ENCODE measurements around the gene CBLB. TPM values are rescaled to one million over a fixed set of nuclear protein-coding genes. Genes with fewer than 3 reads are reported as not detected.

The CBLB gene
- polyA plus RNA-seq, 2 of the 4 experiments (the other 2 are of a cell fraction): 6.8 to 16.2 TPM

GRCh38 chr3:105791919-105792786 lies 76.7 kb downstream of the CBLB start:
- H3K9me3 ChIP-seq: peaks cover 4% of the 10 kb centered on the region; the same call in 1 of the 3 replicates
- ATAC-seq (peak; percentile 95 to 97), DNase-seq (ENCODE audit: low read depth in 1 of 2, low spot score in 1 of 2) (peak; percentile 35 to 90), FAIRE-seq (no peak)
- 21% methylated on average over 6 of the region's 6 CpGs for WGBS (ENCODE audit: missing lambda C conversion rate)
- H3K4me2 ChIP-seq: peak overlapping the region; percentile 60
- H3K4me1 ChIP-seq: peaks cover 38% of the 10 kb centered on the region
- H3K27ac ChIP-seq: peak overlapping the region; percentile 76 to 78
- ChIA-PET CTCF (no interaction called here), POLR2A (no interaction called here)
- H3K4me3 ChIP-seq: no peak overlapping the region
- TF ChIP-seq PHF8 (IDR thresholded peaks at IDR 0.05; ENCODE audit: borderline replicate concordance, low read depth) (no peak), MAX (IDR thresholded peaks at IDR 0.05) (peak; percentile 63), RAD21 (conservative IDR thresholded peaks at IDR 0.05 in 1 of 2, IDR thresholded peaks at IDR 0.05 in 1 of 2) (peak in 1 of 2 experiments; percentile 33; a peak in 2 of 5 replicates), ESRRA (IDR thresholded peaks at IDR 0.05; ENCODE audit: borderline replicate concordance, low read length) (peak; percentile 75; the same call in 1 of the 2 replicates), HEYL (CRISPR knock-in tag; IDR thresholded peaks at IDR 0.05) (no peak), TP53 (CRISPR knock-in tag; IDR thresholded peaks at IDR 0.05) (no peak), MAFK (IDR thresholded peaks at IDR 0.05; ENCODE audit: partially characterized antibody) (peak; percentile 93), POLR2A (IDR thresholded peaks at IDR 0.05; ENCODE audit: low read length) (no peak), SMC3 (IDR thresholded peaks at IDR 0.05) (peak; percentile 21; the same call in 2 of the 3 replicates), EP300 (IDR thresholded peaks at IDR 0.05) (peak; percentile 52 to 72; a peak in 3 of 5 replicates), GATA3 (IDR thresholded peaks at IDR 0.05; ENCODE audit: borderline replicate concordance) (peak; percentile 82), BCL3 (IDR thresholded peaks at IDR 0.05) (no peak), RARB (CRISPR knock-in tag; IDR thresholded peaks at IDR 0.05) (peak; percentile 93), KDM1A (IDR thresholded peaks at IDR 0.05; ENCODE audit: low read depth) (no peak), JUN (IDR thresholded peaks at IDR 0.05) (peak in 1 of 2 experiments; percentile 65; a peak in 3 of 5 replicates), FOSL2 (IDR thresholded peaks at IDR 0.05) (0 out of 2 replicates have a peak, but pooled peaks have one; percentile 1), FOSL2 (CRISPR knock-in tag; IDR thresholded peaks at IDR 0.05) (peak; percentile 56), USF2 (IDR thresholded peaks at IDR 0.05) (no peak), CEBPB (IDR thresholded peaks at IDR 0.05) (peak; percentile 85 to 95), JUNB (IDR thresholded peaks at IDR 0.05) (peak; percentile 66)

GRCh38 chr3:105791131-105791530 lies 77.7 kb downstream of the CBLB start:
- peak overlapping the region; percentile 67 to 78; a peak in 4 of 6 replicates for H3K27ac ChIP-seq
- no peak overlapping the region for H3K4me3 ChIP-seq
- no peak for DNase-seq (ENCODE audit: low read depth in 1 of 2, low spot score in 1 of 2)
- CTCF ChIA-PET: no interaction called here
- no peak for TF ChIP-seq CTCF (IDR thresholded peaks at IDR 0.05)
- TF ChIP-seq MAX (IDR thresholded peaks at IDR 0.05): no peak
- no peak for TF ChIP-seq CHD4 (IDR thresholded peaks at IDR 0.05; ENCODE audit: borderline replicate concordance)
- peaks cover 2% of the 10 kb centered on the region; the same call in 1 of the 3 replicates for H3K9me3 ChIP-seq
- POLR2A ChIA-PET: no interaction called here
- H3K4me1 ChIP-seq: peaks cover 38% of the 10 kb centered on the region
- no peak for FAIRE-seq
- no peak for ATAC-seq
- peak overlapping the region; percentile 60 for H3K4me2 ChIP-seq
- WGBS (ENCODE audit: missing lambda C conversion rate): 79% methylated on average over 4 of the region's 4 CpGs

Measured in A549 (cell line).